ENCODE data around the gene ANO9.

ANO9 gene

DNA sequence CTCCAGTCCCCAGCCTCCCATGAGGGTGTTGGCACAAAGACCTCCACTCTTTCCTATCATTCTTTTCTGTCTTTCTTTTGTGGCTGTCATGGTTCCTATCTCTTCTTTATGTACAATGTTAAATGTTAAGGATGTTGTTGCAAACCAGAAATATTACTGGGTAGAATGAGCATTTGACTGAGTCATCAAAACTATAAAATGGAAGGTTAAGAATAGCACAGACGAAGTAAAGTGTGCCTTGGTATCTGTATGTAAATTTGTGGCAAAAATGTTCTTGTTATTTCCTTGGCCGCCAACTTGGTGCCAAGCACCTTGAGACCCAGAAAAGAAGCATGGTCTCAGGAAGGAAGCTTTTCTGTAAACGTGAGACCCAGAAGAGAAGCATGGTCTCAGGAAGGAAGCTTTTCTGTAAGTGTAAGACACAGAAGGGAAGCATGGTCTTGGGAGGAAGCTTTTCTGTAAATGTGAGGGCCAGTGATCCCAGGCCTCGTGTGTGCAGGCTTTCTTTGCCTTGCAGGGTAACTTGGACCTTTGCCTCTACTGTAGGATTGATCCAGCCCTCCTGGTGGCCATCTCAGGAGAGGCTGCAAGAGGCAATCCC lies 54.5 kb downstream of the ANO9 start:
- DNase-seq (ENCODE audit: low read depth in 1 of 2, low spot score in 1 of 2), result no peak

DNA sequence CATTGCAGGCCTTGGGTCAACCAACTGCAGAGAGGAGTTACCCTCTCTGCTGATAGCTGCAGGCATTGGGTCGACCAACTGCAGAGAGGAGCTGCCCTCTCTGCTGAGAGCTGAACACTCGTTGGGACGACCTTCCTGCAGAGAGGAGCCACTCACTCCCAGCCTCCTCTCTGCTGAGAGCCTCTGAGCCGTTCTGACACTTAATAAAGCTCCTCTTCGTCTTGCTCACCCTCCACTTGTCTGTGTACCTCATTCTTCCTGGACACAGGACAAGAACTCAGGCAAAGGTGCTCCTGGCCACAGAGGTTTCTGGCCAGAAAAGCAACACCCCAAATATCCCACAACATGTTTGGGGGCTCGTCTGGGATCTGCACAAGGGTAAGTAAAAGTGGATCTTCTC lies 55.3 kb downstream of the ANO9 start:
- no peak for DNase-seq (ENCODE audit: low read depth in 1 of 2, low spot score in 1 of 2)

DNA sequence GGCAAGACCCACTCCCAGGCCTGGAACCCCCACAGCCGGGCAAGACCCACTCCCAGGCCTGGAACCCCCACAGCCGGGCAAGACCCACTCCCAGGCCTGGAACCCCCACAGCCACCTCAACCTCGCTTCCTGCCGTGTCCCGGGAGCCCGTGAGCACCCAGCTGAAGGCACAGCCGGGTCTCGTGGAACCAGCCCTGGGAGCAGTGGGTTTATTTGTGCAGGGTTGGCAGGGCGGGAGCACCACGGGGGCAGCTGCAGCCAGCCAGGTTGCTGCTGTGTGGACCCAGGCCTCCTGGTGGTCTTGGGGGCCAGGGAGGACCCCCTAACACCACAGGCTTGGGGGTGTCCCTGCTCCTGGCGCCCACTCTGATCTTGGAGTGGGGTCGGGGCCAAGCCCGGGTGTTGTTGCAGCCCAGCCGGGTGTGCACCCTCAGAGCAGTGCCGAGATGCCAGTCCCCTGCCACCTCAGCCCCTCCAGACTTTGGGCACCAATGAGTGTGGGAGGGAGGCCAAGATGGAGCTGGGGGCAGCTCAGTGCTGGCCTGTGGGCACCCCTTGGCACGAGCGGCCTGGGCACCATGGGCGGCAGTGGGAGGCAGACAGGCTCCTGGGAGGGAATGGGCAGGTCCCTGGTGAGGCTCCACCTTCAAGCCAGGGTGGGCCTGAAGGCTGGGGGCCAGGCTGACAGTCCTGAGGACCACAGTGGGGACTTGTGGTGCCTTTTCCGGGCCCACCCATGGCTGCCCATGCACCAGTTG lies 56.0 kb downstream of the ANO9 start:
- DNase-seq (ENCODE audit: low read depth in 1 of 2, low spot score in 1 of 2), result no peak

DNA sequence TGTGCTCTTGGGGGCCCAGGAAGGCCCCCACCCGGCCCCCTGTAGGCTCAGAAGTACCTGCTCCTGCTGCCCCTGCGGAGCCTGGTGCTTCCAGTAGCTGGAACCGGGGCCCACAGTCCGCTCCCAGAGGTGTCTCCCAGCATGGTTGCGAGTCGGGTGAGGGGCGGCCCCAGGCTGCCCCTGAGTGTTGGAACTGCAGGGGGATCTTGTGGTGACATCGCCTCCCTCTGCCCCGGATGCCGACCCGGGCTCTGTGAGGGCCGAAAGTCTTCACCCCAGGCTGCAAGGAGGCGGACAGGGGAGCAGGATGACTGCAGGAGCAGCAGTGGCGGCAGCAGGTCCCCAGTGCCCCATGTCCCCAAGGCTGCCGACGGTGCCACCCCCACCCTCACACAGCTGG lies 57.3 kb downstream of the ANO9 start:
- DNase-seq (ENCODE audit: low read depth in 1 of 2, low spot score in 1 of 2), result no peak

DNA sequence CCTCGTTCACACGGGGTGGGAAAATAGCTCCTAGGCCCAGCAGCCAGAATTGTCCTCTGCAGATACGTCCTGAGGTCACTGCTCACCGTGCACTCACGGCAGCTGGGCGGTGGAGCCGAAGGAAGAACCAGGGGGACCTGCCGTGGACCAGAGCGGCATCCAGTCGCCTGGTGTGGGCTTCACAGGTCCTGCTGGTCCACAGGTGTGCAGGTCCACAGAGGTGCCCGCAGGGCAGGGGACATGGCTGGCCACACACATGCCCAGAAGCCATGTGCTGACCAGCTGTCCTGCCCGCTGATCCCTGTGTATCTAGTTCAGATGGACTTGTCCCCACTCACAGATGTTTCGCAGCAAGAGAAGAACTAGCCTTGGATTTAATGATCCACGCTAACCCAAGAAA lies 58.4 kb downstream of the ANO9 start:
- no peak for DNase-seq (ENCODE audit: low read depth in 1 of 2, low spot score in 1 of 2)

DNA sequence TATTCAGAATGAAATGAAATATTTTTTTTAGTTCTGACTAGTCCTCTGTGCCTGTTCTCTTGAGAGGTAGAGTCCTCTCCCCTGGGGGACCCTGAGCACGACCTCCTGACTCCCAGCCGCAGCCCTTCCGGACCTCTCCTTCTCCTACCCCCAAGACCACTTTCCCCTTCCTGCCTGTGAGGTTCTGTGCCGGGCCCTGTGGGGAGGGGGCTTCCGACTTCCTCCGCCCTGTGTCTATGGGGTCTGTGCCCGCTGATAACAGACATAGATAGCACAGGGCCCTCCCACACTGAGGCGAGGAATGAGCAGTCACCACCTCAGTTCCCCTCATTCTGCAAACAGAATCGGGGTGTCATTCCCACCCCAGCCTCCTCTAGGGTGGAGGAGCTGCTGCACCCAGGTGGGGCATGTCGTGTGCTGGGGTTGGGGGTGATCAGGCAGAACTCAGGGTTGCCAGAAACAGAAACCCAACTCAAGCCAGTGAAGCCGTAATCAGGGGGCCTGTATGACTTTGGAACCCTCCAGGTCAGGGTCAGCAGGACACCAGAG lies 59.7 kb downstream of the ANO9 start:
- DNase-seq (ENCODE audit: low read depth in 1 of 2, low spot score in 1 of 2), result no peak

DNA sequence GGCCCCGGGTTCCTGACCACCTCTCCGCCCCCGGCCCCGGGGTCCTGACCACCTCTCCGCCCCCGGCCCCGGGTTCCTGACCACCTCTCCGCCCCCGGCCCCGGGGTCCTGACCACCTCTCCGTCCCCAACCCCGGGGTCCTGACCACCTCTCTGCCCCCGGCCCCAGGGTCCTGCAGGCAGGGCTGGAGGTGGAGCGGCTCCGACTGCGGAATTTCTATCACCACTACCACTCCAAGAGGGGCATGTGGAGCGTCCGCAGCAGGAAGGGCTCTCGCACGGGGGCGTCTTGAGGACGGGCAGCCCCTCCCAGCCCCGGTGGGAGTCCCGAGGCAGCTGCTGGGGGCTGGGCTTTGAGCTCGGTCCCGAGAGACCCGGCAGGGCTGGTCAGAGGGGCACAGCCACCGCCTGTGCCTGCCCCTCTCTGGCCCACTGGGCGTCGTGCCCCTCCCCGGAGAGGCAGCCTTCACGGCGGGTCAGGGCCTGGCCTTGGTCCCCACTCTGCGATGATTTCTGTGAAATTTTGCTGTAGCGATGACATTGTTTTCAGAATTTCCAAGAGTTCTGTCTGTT lies 60.2 kb downstream of the ANO9 start:
- no peak for DNase-seq (ENCODE audit: low read depth in 1 of 2, low spot score in 1 of 2)

DNA sequence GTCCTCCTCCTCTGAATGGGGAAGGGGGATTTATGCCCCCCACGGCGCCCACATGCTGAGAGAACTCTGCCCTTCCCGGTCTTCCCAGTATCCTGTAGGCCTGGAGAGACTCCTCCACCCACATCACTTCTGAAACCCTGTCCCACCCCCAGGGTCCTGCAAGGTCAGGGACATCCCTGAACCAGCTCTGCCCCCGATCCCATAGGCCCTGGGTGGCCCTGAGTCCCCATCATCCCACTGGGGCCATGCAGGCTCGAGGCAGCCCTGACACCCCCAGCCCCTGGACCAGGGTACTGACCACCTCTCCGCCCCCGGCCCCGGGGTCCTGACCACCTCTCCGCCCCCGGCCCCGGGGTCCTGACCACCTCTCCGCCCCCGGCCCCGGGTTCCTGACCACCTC lies 60.8 kb downstream of the ANO9 start:
- no peak for DNase-seq (ENCODE audit: low read depth in 1 of 2, low spot score in 1 of 2)

DNA sequence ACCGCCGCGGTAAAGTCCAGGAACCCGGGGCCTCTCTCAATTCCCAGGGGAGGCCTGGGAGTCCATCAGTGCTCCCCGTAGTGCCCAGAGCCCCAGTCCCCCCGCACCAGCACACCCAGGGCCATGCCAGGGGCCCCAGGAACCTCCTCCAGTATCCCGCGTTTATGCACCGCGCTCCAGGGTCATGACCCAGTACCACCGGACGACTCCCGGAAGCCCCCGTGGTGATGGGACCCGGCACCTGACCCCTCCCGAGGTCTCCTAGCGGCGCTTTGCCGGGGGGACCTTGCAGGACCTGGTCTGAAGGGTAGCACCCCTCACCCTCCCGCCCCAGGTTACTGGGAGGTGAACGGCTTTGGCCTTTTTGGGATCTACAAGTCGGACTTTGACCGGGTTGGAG lies 61.3 kb downstream of the ANO9 start:
- DNase-seq (ENCODE audit: low read depth in 1 of 2, low spot score in 1 of 2), result no peak

DNA sequence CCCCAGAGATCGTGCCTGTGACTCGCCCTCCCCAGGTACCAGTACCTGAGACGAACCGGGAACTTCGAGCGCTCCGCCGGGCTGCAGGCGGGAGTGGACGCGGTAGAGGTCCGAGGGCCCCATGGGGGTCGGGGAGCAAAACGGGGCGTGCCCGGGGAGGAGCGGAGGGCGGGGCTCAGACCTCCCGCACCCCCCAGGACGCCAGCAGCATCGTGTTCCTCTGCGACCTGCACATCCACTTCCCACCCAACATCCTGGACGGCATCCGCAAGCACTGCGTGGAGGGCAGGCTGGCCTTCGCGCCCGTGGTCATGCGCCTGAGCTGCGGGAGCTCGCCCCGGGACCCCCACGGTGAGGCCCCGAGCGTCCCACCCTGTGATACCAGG lies 61.7 kb downstream of the ANO9 start:
- DNase-seq (ENCODE audit: low read depth in 1 of 2, low spot score in 1 of 2), result no peak

DNA sequence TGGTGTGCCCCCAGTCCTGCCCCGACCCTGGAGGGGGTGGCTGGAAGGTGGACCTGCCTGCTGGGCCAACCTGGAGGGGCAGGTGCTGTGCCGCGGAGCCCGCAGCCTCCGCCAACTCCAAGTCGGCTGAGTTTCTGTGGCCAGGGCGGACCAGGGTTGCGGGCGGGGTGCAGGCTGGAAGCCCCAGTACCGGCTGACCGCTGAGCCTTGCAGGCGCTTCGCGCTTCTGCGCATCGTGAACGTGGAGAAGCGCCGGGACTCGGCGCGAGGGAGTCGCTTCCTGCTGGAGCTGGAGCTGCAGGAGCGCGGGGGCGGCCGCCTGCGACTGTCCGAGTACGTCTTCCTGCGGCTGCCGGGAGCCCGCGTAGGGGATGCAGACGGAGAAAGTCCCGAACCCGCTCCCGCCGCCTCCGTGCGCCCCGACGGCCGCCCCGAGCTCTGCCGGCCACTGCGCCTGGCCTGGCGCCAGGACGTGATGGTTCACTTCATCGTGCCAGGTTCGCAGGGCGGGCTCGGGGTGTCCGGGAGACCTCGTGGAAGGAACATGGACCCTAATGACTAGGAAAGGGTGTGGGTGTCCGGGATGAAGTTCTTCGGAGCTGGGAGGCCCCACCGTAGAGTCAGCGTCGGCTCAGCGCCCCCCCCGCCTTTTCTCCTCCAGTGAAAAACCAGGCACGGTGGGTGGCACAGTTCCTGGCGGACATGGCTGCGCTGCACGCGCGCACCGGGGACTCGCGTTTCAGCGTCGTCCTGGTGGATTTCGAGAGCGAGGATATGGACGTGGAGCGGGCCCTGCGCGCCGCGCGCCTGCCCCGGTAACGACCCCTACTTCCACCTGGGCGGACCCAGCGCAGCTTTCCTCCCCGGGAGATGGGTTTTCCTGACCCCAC lies 62.4 kb downstream of the ANO9 start:
- no peak for DNase-seq (ENCODE audit: low read depth in 1 of 2, low spot score in 1 of 2)

DNA sequence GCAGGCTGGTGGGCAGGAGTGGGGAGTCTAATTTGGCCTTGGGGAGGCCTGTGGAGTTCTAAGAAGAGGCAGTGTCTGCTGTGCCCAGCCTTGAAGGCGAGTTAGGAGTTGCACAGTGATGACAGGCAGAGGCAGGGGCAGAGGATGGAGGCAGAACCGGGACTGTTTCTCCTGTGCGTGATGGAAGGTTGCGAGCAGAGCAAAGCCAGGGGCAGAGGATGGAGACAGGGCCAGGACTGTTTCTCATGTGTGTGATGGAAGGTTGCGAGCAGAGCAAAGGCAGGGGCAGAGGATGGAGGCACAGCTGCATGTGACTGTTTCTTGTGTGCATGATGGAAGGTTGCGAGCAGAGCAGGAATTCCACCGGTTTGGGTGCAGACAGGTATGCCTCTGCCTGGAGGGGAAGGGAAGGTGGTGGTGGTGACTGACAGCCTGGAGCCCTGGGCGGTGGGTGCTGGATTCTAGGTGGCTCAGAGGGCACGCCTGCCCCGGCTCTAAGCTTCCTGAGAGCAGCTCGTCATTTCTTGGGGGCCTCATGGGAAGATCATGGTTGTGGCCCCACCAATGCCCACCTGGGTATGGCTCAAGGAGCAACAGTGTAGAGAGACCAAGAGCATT lies 63.8 kb downstream of the ANO9 start:
- no peak for DNase-seq (ENCODE audit: low read depth in 1 of 2, low spot score in 1 of 2)

DNA sequence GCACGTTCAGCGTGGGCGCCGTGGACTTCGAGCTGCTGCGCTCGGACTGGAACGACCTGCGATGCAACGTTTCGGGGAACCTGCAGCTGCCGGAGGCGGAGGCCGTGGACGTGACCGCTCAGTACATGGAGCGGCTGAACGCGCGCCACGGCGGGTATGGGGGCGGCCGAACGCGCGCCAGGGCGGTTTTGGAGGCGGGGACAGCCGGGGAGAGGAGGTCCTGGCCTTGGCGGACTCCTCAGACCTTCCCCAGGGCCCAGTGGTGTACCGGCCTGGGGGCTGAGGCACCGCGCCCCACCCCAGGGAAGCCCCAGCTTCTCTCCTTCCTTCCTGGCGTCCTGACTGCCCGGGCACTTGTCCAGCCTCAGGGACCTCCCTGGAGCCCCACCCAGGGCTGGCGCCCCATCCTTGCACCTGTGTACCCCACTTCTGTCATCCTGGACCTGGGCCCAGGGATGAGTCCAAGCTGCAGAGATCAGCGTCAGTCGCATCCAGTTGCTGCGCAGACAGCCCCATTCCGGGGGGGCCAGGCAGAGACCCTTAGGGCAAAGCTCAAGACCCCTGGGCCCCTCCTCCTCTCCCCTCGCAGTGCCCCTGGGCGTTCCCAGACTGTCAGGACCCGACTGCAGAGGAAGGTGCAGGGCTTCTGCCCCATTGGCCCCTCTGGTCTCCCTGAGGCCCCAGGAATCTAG lies 64.5 kb downstream of the ANO9 start:
- DNase-seq (ENCODE audit: low read depth in 1 of 2, low spot score in 1 of 2), result no peak

DNA sequence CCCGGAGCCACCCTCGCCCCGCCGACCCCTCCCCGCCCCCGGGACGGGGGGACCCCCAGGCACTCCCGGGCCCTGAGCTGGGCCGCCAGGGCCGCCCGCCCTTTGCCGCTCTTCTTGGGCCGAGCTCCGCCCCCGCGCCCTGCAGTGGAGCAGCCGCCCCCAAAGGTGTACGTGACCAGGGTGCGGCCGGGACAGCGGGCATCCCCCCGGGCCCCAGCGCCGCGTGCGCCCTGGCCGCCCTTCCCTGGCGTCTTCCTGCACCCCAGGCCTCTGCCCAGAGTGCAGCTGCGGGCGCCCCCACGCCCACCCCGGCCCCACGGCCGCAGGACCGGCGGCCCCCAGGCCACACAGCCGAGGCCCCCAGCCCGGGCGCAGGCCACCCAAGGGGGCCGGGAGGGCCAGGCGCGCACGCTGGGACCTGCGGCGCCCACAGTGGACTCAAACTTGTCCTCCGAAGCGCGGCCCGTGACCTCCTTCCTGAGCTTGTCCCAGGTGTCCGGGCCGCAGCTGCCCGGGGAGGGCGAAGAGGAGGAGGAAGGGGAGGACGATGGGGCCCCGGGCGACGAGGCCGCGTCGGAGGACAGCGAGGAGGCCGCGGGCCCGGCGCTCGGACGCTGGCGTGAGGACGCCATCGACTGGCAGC lies 65.2 kb downstream of the ANO9 start:
- no peak for DNase-seq (ENCODE audit: low read depth in 1 of 2, low spot score in 1 of 2)

DNA sequence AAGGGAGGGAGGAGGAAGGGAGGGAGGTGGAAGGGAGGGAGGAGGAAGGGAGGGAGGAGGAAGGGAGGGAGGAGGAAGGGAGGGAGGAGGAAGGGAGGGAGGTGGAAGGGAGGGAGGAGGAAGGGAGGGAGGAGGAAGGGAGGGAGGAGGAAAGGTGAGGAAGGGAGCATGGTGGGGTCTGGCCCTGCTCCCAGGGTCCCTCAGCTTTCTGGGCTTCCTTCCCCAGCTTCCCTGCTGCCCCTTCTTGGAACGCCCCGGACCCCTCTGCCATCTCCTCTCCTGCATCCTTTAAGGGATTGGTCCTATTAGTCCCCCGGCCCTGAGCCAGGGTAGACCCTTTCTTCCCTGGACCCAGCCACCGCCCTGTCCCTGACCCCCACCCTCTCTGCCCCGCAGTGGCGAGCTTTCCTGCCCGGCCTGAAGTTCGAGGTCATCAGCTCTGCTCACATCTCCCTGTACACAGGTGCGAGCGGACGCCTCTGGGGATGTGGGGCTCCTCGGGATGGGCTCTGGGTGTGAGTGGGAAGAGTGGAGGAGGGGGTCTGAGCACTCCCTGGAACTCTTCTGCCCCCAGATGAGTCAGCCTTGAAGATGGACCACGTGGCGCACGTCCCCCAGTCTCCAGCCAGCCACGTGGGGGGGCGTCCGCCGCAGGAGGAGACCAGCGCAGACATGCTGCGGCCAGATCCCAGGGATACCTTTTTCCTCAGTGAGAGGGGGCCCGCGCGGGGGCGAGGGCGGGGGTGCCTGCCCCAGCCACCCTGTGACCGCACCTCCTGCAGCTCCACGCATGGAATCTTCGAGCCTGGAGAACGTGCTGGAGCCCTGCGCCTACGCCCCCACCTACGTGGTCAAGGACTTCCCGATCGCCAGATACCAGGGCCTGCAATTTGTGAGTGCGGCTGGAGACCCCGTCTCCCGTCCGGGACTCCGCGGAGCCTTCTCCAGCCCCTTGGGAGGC lies 66.5 kb downstream of the ANO9 start:
- DNase-seq (ENCODE audit: low read depth in 1 of 2, low spot score in 1 of 2), result no peak

DNA sequence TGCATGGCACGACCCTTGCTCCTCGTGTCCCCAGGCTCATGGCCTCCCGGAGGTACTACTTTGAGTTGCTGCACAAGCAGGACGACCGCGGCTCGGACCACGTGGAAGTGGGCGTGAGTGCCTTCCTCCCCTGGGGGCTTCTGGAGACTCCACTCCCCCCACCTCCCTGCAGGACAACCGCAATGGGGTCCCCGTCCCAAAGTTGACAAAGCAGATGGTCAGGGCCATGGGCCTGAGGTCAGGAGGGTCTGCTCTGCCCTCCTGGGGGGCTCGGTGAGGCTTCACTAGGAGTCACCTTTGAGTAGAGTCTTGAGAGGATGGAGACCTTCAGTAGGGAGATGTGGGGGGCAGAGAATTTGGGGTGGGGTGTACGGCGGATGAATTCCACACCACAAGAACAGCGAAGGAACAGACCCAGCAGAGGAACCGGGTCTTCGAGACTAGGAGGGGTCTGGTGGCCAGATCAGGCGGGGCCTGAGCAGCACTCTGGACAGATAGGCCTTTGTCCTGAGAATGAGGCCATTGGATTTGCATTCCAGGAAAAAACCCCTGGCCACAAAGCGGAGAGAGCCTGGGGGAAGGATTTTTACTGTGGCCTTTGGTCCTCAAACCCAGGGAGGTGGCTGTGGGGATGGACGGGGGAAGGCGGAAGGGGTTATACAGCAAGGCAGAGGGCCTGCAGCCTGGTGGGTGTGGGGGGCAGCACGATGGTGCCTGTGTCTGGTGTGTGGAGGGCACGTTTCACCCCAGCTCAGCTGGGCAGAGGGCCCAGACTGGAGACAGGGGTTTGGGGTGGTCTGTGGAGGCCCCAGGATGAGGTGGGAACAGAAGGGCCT lies 67.9 kb downstream of the ANO9 start:
- DNase-seq (ENCODE audit: low read depth in 1 of 2, low spot score in 1 of 2), result no peak

DNA sequence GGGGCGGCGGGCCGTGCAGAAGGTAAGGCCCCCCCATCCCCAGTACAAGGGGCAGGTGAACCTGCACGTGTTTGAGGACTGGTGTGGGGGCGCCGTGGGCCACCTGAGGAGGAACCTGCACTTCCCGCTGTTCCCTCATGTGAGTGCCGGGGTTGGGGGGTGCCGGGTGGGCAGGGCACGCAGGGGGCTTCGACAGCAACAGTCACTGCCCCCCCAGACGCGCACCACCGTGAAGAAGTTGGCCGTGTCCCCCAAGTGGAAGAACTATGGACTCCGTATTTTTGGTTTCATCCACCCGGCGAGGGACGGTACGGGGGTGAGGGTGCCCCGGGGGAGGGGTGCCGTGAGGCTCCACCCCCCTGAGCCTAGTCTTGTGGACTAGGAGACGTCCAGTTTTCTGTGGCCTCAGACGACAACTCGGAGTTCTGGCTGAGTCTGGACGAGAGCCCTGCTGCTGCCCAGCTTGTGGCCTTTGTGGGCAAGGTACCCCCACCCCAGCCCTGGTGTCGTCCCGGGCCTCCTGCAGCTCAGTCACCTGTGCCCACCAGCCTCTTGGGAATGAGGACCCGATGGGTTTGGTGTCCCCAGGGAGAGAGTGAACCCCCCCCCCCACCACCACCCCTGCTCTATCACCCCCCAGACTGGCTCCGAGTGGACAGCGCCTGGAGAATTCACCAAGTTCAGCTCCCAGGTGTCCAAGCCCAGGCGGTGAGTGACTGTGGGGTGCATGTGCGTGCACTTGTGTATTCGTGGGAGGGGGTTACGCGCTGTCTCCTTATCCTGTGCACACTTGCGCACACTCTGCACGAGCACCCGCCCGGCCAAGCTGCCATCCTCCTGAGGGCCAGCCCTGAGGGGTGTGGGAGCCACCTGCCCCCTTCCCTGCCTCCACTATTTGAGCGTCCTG lies 68.7 kb downstream of the ANO9 start:
- no peak for DNase-seq (ENCODE audit: low read depth in 1 of 2, low spot score in 1 of 2)

Measured in activated CD4-positive, alpha-beta T cell treated with anti-CD3 and anti-CD28 coated beads, Interleukin-2, amount 50 U/mL, for 24 hours (primary cell).